H9 (cell line): ENCODE data around the gene SOX8. TPM values are rescaled to one million over a fixed set of nuclear protein-coding genes. Genes with fewer than 3 reads are reported as not detected.

ENCODE experiments used
- DNase-seq: peaks from one replicate; pipeline ENCODE4 v3.0.0-alpha.2; 2017
- H2AFZ ChIP-seq: one replicate; pipeline ENCODE4 v1.6.1; 2013; ENCODE audit warnings: mild to moderate bottlenecking, low read length, control low read depth, moderate library complexity
- H2AK5ac ChIP-seq: 2 replicates; pipeline ENCODE4 v1.6.1; 2013; ENCODE audit warnings: low read length, control low read depth, mixed read lengths; ENCODE audit not compliant: insufficient read length
- H2BK120ac ChIP-seq: one replicate; pipeline ENCODE4 v1.6.1; 2013; ENCODE audit warnings: low read depth, mild to moderate bottlenecking, low read length, control low read depth, inconsistent platforms; ENCODE audit not compliant: poor library complexity, severe bottlenecking
- H2BK12ac ChIP-seq: 2 replicates; pipeline ENCODE4 v1.6.1; 2013; ENCODE audit warnings: low read length, control low read depth, mixed read lengths, low read depth; ENCODE audit not compliant: insufficient read length
- H2BK15ac ChIP-seq: 2 replicates; pipeline ENCODE4 v1.6.1; 2013; ENCODE audit warnings: low read depth, low read length, control low read depth
- H2BK20ac ChIP-seq: one replicate; pipeline ENCODE4 v1.6.1; 2013; ENCODE audit warnings: low read depth, mild to moderate bottlenecking, low read length, control low read depth, inconsistent platforms; ENCODE audit not compliant: poor library complexity, severe bottlenecking
- H2BK5ac ChIP-seq: 2 replicates; pipeline ENCODE4 v1.6.1; 2013; ENCODE audit warnings: low read length, control low read depth, mixed read lengths; ENCODE audit not compliant: insufficient read length
- H3K14ac ChIP-seq: 2 replicates; pipeline ENCODE4 v1.6.1; 2013; ENCODE audit warnings: low read length, control low read depth; ENCODE audit not compliant: insufficient read depth
- H3K18ac ChIP-seq: 2 replicates; pipeline ENCODE4 v1.6.1; 2013; ENCODE audit warnings: low read depth, mild to moderate bottlenecking, mixed read lengths, low read length, control low read depth; ENCODE audit not compliant: insufficient read length
- H3K23ac ChIP-seq: 2 replicates; pipeline ENCODE4 v1.6.1; 2013; ENCODE audit warnings: low read length, control low read depth, mixed read lengths, low read depth; ENCODE audit not compliant: insufficient read length
- H3K23me2 ChIP-seq: 2 replicates; pipeline ENCODE4 v1.6.1; 2013; ENCODE audit warnings: low read depth, mild to moderate bottlenecking, mixed read lengths, low read length, control low read depth; ENCODE audit not compliant: insufficient read length, poor library complexity, severe bottlenecking
- H3K27ac ChIP-seq: 2 replicates; pipeline ENCODE4 v1.5.1; 2013; ENCODE audit warnings: low read length, control low read depth, mixed read lengths, low read depth; ENCODE audit not compliant: insufficient read length
- H3K27me3 ChIP-seq: 2 replicates; pipeline ENCODE4 v1.6.1; 2013; ENCODE audit warnings: low read length, control low read depth, inconsistent platforms; ENCODE audit not compliant: insufficient read depth
- H3K4ac ChIP-seq: 2 replicates; pipeline ENCODE4 v1.6.1; 2013; ENCODE audit warnings: low read depth, mild to moderate bottlenecking, control low read depth, inconsistent platforms, low read length, moderate library complexity
- H3K4me1 ChIP-seq: 2 replicates; pipeline ENCODE4 v1.6.1; 2013; ENCODE audit warnings: low read length, control low read depth, inconsistent platforms; ENCODE audit not compliant: insufficient read depth
- H3K4me2 ChIP-seq: 2 replicates; pipeline ENCODE4 v1.6.1; 2013; ENCODE audit warnings: low read length, control low read depth, mixed read lengths; ENCODE audit not compliant: insufficient read length, insufficient read depth
- H3K56ac ChIP-seq: 2 replicates; pipeline ENCODE4 v1.6.1; 2013; ENCODE audit warnings: low read depth, mild to moderate bottlenecking, mixed read lengths, low read length, control low read depth; ENCODE audit not compliant: insufficient read length
- H3K79me1 ChIP-seq: 2 replicates; pipeline ENCODE4 v1.6.1; 2013; ENCODE audit warnings: low read depth, mild to moderate bottlenecking, moderate library complexity, low read length, control low read depth, inconsistent platforms; ENCODE audit not compliant: insufficient read depth, poor library complexity, severe bottlenecking
- H3K79me2 ChIP-seq: 2 replicates; pipeline ENCODE4 v1.6.1; 2013; ENCODE audit warnings: low read length, control low read depth, inconsistent platforms; ENCODE audit not compliant: insufficient read depth
- H3K9ac ChIP-seq: 2 replicates; pipeline ENCODE4 v1.6.1; 2013; ENCODE audit warnings: low read length, control low read depth, mixed read lengths; ENCODE audit not compliant: insufficient read length; ENCODE audit errors: extremely low read depth
- H3K9me3 ChIP-seq: one replicate; pipeline ENCODE4 v1.6.1; 2013; ENCODE audit warnings: low read depth, low read length, inconsistent platforms; ENCODE audit not compliant: control insufficient read depth
- H3T11ph ChIP-seq: one replicate; pipeline ENCODE4 v1.6.1; 2013; ENCODE audit warnings: mild to moderate bottlenecking, low read length, control low read depth, inconsistent platforms
- H4K20me1 ChIP-seq: one replicate; pipeline ENCODE4 v1.6.1; 2013; ENCODE audit not compliant: control insufficient read depth, insufficient read length, insufficient read depth
- H4K5ac ChIP-seq: 2 replicates; pipeline ENCODE4 v1.6.1; 2013; ENCODE audit warnings: low read depth, mild to moderate bottlenecking, mixed read lengths, low read length, control low read depth; ENCODE audit not compliant: insufficient read length
- H4K8ac ChIP-seq: replicated peaks from 2 replicates; pipeline ENCODE4 v1.6.1; 2013; ENCODE audit warnings: low read length, control low read depth, mixed read lengths, low read depth; ENCODE audit not compliant: insufficient read length
- H4K91ac ChIP-seq: 2 replicates; pipeline ENCODE4 v1.6.1; 2013; ENCODE audit warnings: low read depth, mild to moderate bottlenecking, moderate library complexity, mixed read lengths, low read length, control low read depth; ENCODE audit not compliant: insufficient read length
- H3K27ac Mint-ChIP-seq, 3 experiments: 2 replicates in 2 of 3; 3 replicates in 1 of 3; pipeline ENCODE4 v1.8.0; 2020 to 2021; ENCODE audit warnings: mixed read lengths in 3 of 3, mild to moderate bottlenecking in 1 of 3, moderate library complexity in 1 of 3
- H3K27me3 Mint-ChIP-seq: 2 replicates; pipeline ENCODE4 v1.8.0; 2021; ENCODE audit warnings: low read depth, mild to moderate bottlenecking, moderate library complexity, mixed read lengths
- H3K36me3 Mint-ChIP-seq, 3 experiments: 2 replicates in 2 of 3; 3 replicates in 1 of 3; pipeline ENCODE4 v1.8.0; 2020 to 2021; ENCODE audit warnings: low read depth in 3 of 3, mixed read lengths in 3 of 3; ENCODE audit not compliant: insufficient read depth in 1 of 3
- H3K4me1 Mint-ChIP-seq, 2 experiments: 2 replicates each; pipeline ENCODE4 v1.8.0; 2020; ENCODE audit warnings: mixed read lengths in 2 of 2
- H3K4me3 Mint-ChIP-seq, 2 experiments: 2 replicates in 1 of 2; 3 replicates in 1 of 2; pipeline ENCODE4 v1.8.0; 2020 to 2021; ENCODE audit warnings: mild to moderate bottlenecking in 2 of 2, mixed read lengths in 2 of 2, moderate library complexity in 1 of 2
- H3K9me3 Mint-ChIP-seq, 2 experiments: 2 replicates in 1 of 2; 3 replicates in 1 of 2; pipeline ENCODE4 v1.8.0; 2020; ENCODE audit warnings: mild to moderate bottlenecking in 2 of 2, mixed read lengths in 2 of 2, moderate library complexity in 1 of 2
- WGBS: extraction: QIAGEN DNeasy Blood & Tissue Kit; methylation state at CpG from one replicate; pipeline ENCODE4 v1.1.7; 2013; ENCODE audit warnings: missing lambda C conversion rate, low lambda C conversion rate, mixed read lengths; ENCODE audit not compliant: insufficient read length; ENCODE audit errors: extremely low coverage; 5-methylcytosine and 5-hydroxymethylcytosine counted together
- total RNA-seq: library from RNA; stranded (reverse); gene quantifications from 2 replicates; pipeline ENCODE4 v1.2.1, GENCODE V29; 2021
- TF ChIP-seq, protein P1 (sequence below): fragments of 200-600 bp; sonication (generic); conservative IDR thresholded peaks from 3 replicates; pipeline ENCODE4 v1.8.0; 2021; ENCODE audit warnings: antibody characterized with exemption, mild to moderate bottlenecking

SOX8 gene
- total RNA-seq, 1 experiment from 2014 or later = 8.9 TPM

DNA sequence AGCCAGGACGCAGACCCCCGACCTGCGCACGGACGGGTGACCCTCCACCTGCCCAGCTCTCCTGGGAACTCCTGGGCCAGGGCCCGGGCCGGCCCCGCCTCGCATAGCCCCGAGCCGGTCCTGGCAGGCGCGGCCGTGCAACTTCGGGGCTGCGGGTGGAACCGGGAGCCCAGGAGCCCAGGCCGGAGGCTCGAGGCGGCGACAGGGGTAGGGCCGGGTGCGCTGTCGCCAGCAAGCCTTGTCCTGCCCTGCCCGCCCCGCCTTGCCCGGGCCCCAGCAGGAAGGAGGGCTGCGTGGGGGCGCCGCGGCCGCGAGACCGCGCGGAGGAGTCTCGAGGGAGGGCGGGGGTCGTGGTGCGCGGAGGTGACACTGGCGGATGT lies 11.2 kb upstream of the SOX8 start:
- H3K14ac ChIP-seq = no peak overlapping the region; the same call in 1 of the 2 replicates
- no peak overlapping the region for H3K56ac ChIP-seq
- H4K20me1 ChIP-seq = no peaks in the 10 kb centered on the region
- H3K27me3 Mint-ChIP-seq = peaks cover 42% of the 10 kb centered on the region
- H3K4me1 Mint-ChIP-seq = peaks cover 7 to 10% of the 10 kb centered on the region in 2 experiments
- no peak overlapping the region for H3K27ac ChIP-seq
- H2BK120ac ChIP-seq = no peak overlapping the region
- no peak overlapping the region for H4K5ac ChIP-seq
- H3K9me3 Mint-ChIP-seq = peaks cover 0 to 8% of the 10 kb centered on the region in 2 experiments; a peak in 2 of 5 replicates
- DNase-seq = no peak
- no peak overlapping the region for H2AFZ ChIP-seq
- no peaks in the 10 kb centered on the region; the same call in 1 of the 2 replicates for H3K27me3 ChIP-seq
- no peak overlapping the region for H3K9ac ChIP-seq
- no peak overlapping the region for H3K18ac ChIP-seq
- no peak overlapping the region for H2BK20ac ChIP-seq
- no peak overlapping the region for H3T11ph ChIP-seq
- no peak overlapping the region for H4K8ac ChIP-seq
- no peak overlapping the region for H2BK12ac ChIP-seq
- H2AK5ac ChIP-seq = no peak overlapping the region
- no peaks in the 10 kb centered on the region for H3K79me1 ChIP-seq
- TF ChIP-seq, protein P1, sequence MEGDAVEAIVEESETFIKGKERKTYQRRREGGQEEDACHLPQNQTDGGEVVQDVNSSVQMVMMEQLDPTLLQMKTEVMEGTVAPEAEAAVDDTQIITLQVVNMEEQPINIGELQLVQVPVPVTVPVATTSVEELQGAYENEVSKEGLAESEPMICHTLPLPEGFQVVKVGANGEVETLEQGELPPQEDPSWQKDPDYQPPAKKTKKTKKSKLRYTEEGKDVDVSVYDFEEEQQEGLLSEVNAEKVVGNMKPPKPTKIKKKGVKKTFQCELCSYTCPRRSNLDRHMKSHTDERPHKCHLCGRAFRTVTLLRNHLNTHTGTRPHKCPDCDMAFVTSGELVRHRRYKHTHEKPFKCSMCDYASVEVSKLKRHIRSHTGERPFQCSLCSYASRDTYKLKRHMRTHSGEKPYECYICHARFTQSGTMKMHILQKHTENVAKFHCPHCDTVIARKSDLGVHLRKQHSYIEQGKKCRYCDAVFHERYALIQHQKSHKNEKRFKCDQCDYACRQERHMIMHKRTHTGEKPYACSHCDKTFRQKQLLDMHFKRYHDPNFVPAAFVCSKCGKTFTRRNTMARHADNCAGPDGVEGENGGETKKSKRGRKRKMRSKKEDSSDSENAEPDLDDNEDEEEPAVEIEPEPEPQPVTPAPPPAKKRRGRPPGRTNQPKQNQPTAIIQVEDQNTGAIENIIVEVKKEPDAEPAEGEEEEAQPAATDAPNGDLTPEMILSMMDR = no peak
- H3K9me3 ChIP-seq = no peaks in the 10 kb centered on the region
- H3K23ac ChIP-seq = no peak overlapping the region
- WGBS = no CpG with 5 or more reads among the region's 42 CpGs
- H3K4me1 ChIP-seq = no peaks in the 10 kb centered on the region
- no peak overlapping the region for H2BK15ac ChIP-seq
- no peaks in the 10 kb centered on the region for H3K79me2 ChIP-seq
- H3K36me3 Mint-ChIP-seq = peaks cover 0 to 11% (median 6%) of the 10 kb centered on the region in 3 experiments; a peak in 5 of 7 replicates
- H3K23me2 ChIP-seq = peaks cover 12% of the 10 kb centered on the region
- H3K4me3 Mint-ChIP-seq = peak overlapping the region; percentile 71 to 80
- no peak overlapping the region for H4K91ac ChIP-seq
- H3K27ac Mint-ChIP-seq = no peak overlapping the region
- H2BK5ac ChIP-seq = no peak overlapping the region
- peak overlapping the region; percentile 46 for H3K4me2 ChIP-seq
- H3K4ac ChIP-seq = no peak overlapping the region
